Heart right ventricle (tissue), 16 donors: Measurements from ENCODE around the gene GUCA2A. TPM values are rescaled to one million over a fixed set of nuclear protein-coding genes. Genes with fewer than 3 reads are reported as not detected.

Experiments
- ATAC-seq, 8 donors: fragments of 200-7000 bp; cut with Tn5 transposase; one replicate each; pipeline ENCODE4 v1.9.1; 2020; ENCODE audit warnings: mild to moderate bottlenecking in 8 of 8, moderate library complexity in 8 of 8, moderate number of reproducible peaks in 1 of 8
- DNase-seq, 2 donors: peaks; one replicate each; pipeline ENCODE4 v3.0.0-alpha.2; 2020
- H3K27ac ChIP-seq, 10 donors: fragments of 200-600 bp; sonication (generic) in 2 of 10; one replicate each; pipeline versions ENCODE4 v1.5.0 to v1.8.0; 2020 to 2022; ENCODE audit warnings: mild to moderate bottlenecking in 3 of 10
- H3K27me3 ChIP-seq, 7 donors: fragments of 200-600 bp; one replicate each; pipeline ENCODE4 v1.8.0; 2021 to 2022; ENCODE audit warnings: mild to moderate bottlenecking in 2 of 7
- H3K36me3 ChIP-seq, 9 donors: fragments of 200-600 bp; sonication (generic) in 1 of 9; one replicate each; pipeline versions ENCODE4 v1.5.0 to v1.8.0; 2020 to 2022; ENCODE audit warnings: mild to moderate bottlenecking in 2 of 9
- H3K4me1 ChIP-seq, 9 donors: fragments of 200-600 bp; sonication (generic) in 1 of 9; one replicate each; pipeline versions ENCODE4 v1.5.0 to v1.8.0; 2020 to 2022; ENCODE audit warnings: mild to moderate bottlenecking in 4 of 9
- H3K4me3 ChIP-seq, 10 donors: fragments of 200-600 bp; sonication (generic) in 2 of 10; one replicate each; pipeline versions ENCODE4 v1.5.0 to v1.8.0; 2020 to 2022; ENCODE audit warnings: mild to moderate bottlenecking in 7 of 10, moderate library complexity in 2 of 10
- H3K9me3 ChIP-seq, 11 donors: fragments of 200-600 bp in 10 of 11; sonication (generic) in 2 of 11; one replicate each; pipeline versions ENCODE4 v1.5.0 to v1.8.0; 2013 to 2022; ENCODE audit warnings: mild to moderate bottlenecking in 2 of 11, control low read depth in 1 of 11, moderate library complexity in 1 of 11
- CTCF ChIP-seq, 9 donors: fragments of 200-600 bp; sonication (generic) in 2 of 9; IDR thresholded peaks; one replicate each; pipeline versions ENCODE4 v1.5.0 to v1.8.0; 2021 to 2022; ENCODE audit warnings: antibody characterized with exemption in 9 of 9, mild to moderate bottlenecking in 5 of 9, moderate library complexity in 1 of 9
- WGBS, 2 donors: extraction: QIAGEN DNeasy Blood & Tissue Kit; methylation state at CpG; one replicate each; pipeline ENCODE4 v1.1.7; 2013; ENCODE audit warnings: inconsistent platforms in 1 of 2; 5-methylcytosine and 5-hydroxymethylcytosine counted together
- intact Hi-C, 10 donors: fragments of 100-400 bp; cut with DNase I; formaldehyde crosslinking; loops; one replicate each; pipeline versions ENCODE4 v1.11.1 to v1.14.2; 2022
- polyA plus RNA-seq, 2 donors: library from polyadenylated mRNA; stranded (reverse); fragments of 200-250 nt; gene quantifications; one replicate each; pipeline ENCODE4 v1.2.3, GENCODE V29; 2013
- total RNA-seq, 10 donors: library from RNA; stranded (reverse); fragmentation: NEBNext Ultra II Directional in 3 of 10; extraction: Animal tissue kit (Norgen Biotek cat#: 25700) in 3 of 10; gene quantifications; one replicate each; pipeline versions ENCODE4 v1.2.1 to v1.2.4, GENCODE V29; 2021 to 2023
- donor health status: Arrhythmogenic right ventricular cardiomyopathy.
- donor health status: ischemic (EF 13 %, LVEDD 7.1; RV severe dilation, severe dysfunction).
- donor health status: healthy with polysubstance abuse.
- donor health status: DM: no; HTN: yes; CAD: no.
- donor health status: DM: no; HTN: no; CAD: no.
- donor health status: ischemic (EF 25% LVEDD 6.9; RV normal size, moderate dysfunction).
- donor health status: ischemic (EF 25% LVEDD 5.7; RV mildly dilated, moderate dysfunction).
- donor health status: healthy.
- donor health status: DM: yes; HTN: yes; CAD: no.
- donor health status: Ischemic cardiomyopathy.
- donor health status: ischemic (EF 35%, LVEDD 5.7; RV mildly dilated, moderate dysfunction).
- donor health status: nonischemic (EF 11% LVEDD 7.7; RV severe dilation, severe dysfunction).
- donor health status: DM: yes; HTN: yes; CAD: no.
- donor health status: PGD.
- donor health status: ischemic (EF 29% LVEDD 5.4; RV normal size, mild dysfunction).
- donor health status: nonischemic (EF 23%, LVEDD 6.1; RV moderate dilation, normal function).

GUCA2A gene
- total and polyA plus RNA-seq, 12 donors, result not detected

- DNase-seq (no peak), ATAC-seq (no peak)
- Histone ChIP-seq H3K27ac (no peak overlapping the region), H3K4me3 (no peak overlapping the region), H3K9me3 (peaks cover 0 to 18% (median 7%) of the 10 kb centered on the region in 11 donors), H3K27me3 (no peaks in the 10 kb centered on the region), H3K4me1 (peaks cover 6 to 23% (median 18%) of the 10 kb centered on the region in 9 donors), H3K36me3 (no peaks in the 10 kb centered on the region)
- TF ChIP-seq CTCF (IDR thresholded peaks at IDR 0.05), result no peak
- WGBS, 2 donors, result 86 to 88% methylated on average over 5 of the region's 5 CpGs
- intact Hi-C loops, result no loop called here
Observed at GRCh38 chr1:42162181-42162580, 2.4 kb downstream of the GUCA2A start.

GRCh38 chr1:42158189-42158588 is 6.4 kb downstream of the GUCA2A start:
- intact Hi-C loops, result loop anchor here in 2 of 10 donors (10.0 kb wide), 2 partner anchors 587 to 597 kb away; partner anchors contain the start of gene CLDN19 (in 1 of the 2)
- H3K27me3 ChIP-seq, result no peaks in the 10 kb centered on the region
- H3K9me3 ChIP-seq, result peaks cover 0 to 18% (median 7%) of the 10 kb centered on the region in 11 donors
- ATAC-seq, result no peak
- no peak for TF ChIP-seq CTCF (IDR thresholded peaks at IDR 0.05)
- H3K27ac ChIP-seq, result no peak overlapping the region
- H3K4me3 ChIP-seq, result no peak overlapping the region
- H3K4me1 ChIP-seq, result no peaks in the 10 kb centered on the region
- no peaks in the 10 kb centered on the region for H3K36me3 ChIP-seq
- 70 to 76% methylated on average over 2 of the region's 2 CpGs for WGBS, 2 donors
- DNase-seq, result no peak

GRCh38 chr1:42157667-42158066 is 6.9 kb downstream of the GUCA2A start:
- peaks cover 0 to under 1% (median 0%) of the 10 kb centered on the region in 9 donors for H3K4me1 ChIP-seq
- no peaks in the 10 kb centered on the region for H3K36me3 ChIP-seq
- DNase-seq (no peak), ATAC-seq (no peak)
- H3K4me3 ChIP-seq, result no peak overlapping the region
- intact Hi-C loops, result loop anchor here in 2 of 10 donors (10.0 kb wide), 2 partner anchors 587 to 597 kb away; partner anchors contain the start of gene CLDN19 (in 1 of the 2)
- H3K27me3 ChIP-seq, result no peaks in the 10 kb centered on the region
- TF ChIP-seq CTCF (IDR thresholded peaks at IDR 0.05), result no peak
- no peak overlapping the region for H3K27ac ChIP-seq
- WGBS, 2 donors, result 62 to 66% methylated on average over 7 of the region's 7 CpGs
- H3K9me3 ChIP-seq, result peaks cover 0 to 18% (median 7%) of the 10 kb centered on the region in 11 donors

- Histone ChIP-seq H3K27me3 (no peaks in the 10 kb centered on the region), H3K9me3 (peaks cover 0 to 8% (median under 1%) of the 10 kb centered on the region in 11 donors), H3K36me3 (no peaks in the 10 kb centered on the region), H3K4me3 (no peak overlapping the region), H3K27ac (no peak overlapping the region), H3K4me1 (peaks cover 0 to 10% (median 0%) of the 10 kb centered on the region in 9 donors)
- intact Hi-C loops, result loop anchor here in 2 of 10 donors (10.0 kb wide), 2 partner anchors 589 to 599 kb away; partner anchors contain the start of gene CLDN19 (in 1 of the 2)
- ATAC-seq (no peak), DNase-seq (no peak)
- no peak for TF ChIP-seq CTCF (IDR thresholded peaks at IDR 0.05)
- WGBS, 2 donors, result 89 to 92% methylated on average over 12 of the region's 12 CpGs
Observed at GRCh38 chr1:42155362-42155761, 9.2 kb downstream of the GUCA2A start.
